ENCODE measurements around the gene CNTNAP2.

DNA sequence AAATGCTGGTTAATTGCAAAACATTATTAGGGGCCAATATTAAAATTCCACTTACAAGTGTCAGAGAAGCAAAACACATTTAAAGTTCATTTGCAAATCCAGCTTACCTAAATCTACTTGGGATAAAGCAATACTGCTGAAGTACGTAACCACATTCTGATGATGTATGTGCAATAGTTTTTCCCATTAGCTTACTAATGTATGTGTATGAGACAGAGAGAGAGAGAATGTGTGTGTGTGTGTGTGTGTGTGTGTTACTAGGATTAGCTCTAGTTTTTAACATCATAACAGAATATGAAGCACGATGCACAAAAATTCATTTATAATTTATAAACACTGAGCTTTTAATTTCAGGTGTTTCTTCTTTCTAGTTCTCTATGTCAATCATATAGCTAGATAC is 1399.8 kb downstream of the CNTNAP2 start:
- TF ChIP-seq, protein P1, sequence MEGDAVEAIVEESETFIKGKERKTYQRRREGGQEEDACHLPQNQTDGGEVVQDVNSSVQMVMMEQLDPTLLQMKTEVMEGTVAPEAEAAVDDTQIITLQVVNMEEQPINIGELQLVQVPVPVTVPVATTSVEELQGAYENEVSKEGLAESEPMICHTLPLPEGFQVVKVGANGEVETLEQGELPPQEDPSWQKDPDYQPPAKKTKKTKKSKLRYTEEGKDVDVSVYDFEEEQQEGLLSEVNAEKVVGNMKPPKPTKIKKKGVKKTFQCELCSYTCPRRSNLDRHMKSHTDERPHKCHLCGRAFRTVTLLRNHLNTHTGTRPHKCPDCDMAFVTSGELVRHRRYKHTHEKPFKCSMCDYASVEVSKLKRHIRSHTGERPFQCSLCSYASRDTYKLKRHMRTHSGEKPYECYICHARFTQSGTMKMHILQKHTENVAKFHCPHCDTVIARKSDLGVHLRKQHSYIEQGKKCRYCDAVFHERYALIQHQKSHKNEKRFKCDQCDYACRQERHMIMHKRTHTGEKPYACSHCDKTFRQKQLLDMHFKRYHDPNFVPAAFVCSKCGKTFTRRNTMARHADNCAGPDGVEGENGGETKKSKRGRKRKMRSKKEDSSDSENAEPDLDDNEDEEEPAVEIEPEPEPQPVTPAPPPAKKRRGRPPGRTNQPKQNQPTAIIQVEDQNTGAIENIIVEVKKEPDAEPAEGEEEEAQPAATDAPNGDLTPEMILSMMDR (IDR thresholded peaks at IDR 0.05): no peak
- no peak for TF ChIP-seq POLR2A (IDR thresholded peaks at IDR 0.05)

Measured in lower leg skin (tissue), 3 donors.